ENCODE results near the gene JOSD2. TPM values are rescaled to one million over a fixed set of nuclear protein-coding genes. Genes with fewer than 3 reads are reported as not detected.
A peak's percentile ranks its signal among the peaks of the same experiment; 100 is the strongest.

JOSD2 gene
- total RNA-seq, 2 donors from 2014 or later, result 12.1 to 13.7 TPM

DNA sequence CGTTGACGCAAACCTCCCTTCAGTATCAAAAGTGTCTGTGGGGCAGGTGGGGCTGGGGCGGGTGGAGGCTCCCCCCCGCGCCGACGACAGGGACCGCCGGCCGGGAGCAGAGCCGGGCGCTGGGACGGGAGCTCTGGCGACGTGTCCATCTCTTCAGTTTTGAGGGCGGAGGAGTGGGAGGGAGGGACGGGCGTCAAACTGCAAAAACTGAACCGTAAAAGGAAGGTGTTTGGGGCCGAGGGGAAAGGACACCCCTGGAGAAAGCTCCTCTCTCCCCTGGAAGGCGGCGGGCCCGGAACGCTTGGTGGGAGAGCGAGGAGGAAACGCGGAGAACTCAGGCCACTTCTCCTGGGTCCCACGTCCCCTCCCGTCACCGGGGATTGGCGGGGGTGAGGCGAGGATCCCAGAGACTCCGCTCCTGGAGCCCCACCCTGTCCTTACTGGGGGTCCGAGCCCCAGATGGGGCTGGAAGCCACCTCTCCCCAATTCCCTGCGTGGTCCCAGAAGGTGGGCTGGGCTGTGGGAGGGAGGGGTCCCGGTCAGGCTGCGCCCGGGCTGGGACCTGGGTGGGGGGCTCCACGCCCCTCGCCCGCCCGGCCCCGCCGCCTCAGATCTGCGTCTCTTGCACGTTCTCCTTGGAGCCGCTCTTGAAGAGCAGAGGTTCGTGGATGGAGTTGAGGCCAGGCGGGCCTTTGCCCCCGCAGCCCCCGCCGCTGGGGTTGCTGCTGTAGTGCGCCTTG, 6.1 kb upstream of the JOSD2 start:
- H3K27me3 ChIP-seq (ENCODE audit: control insufficient read depth, insufficient read depth, low read length, poor library complexity, severe bottlenecking), result no peaks in the 10 kb centered on the region
- Mint-ChIP-seq H3K4me3 (no peak overlapping the region), H3K27me3 (ENCODE audit: insufficient read depth) (peaks cover 44% of the 10 kb centered on the region), H3K36me3 (ENCODE audit: low read depth) (no peaks in the 10 kb centered on the region), H3K27ac (no peak overlapping the region), H3K9me3 (peaks cover 5% of the 10 kb centered on the region), H3K4me1 (no peaks in the 10 kb centered on the region)
- H3K9ac ChIP-seq (ENCODE audit: extremely low read depth, low read length, poor library complexity, severe bottlenecking), result no peak overlapping the region
- no peaks in the 10 kb centered on the region for H3K36me3 ChIP-seq (ENCODE audit: control insufficient read depth, insufficient read depth, low read length)
- 95 to 97% methylated on average over 22 to 53 of the region's 53 CpGs for WGBS, 2 experiments (ENCODE audit: insufficient coverage in 1 of 2, insufficient read length in 1 of 2)
- TF ChIP-seq, protein P1, sequence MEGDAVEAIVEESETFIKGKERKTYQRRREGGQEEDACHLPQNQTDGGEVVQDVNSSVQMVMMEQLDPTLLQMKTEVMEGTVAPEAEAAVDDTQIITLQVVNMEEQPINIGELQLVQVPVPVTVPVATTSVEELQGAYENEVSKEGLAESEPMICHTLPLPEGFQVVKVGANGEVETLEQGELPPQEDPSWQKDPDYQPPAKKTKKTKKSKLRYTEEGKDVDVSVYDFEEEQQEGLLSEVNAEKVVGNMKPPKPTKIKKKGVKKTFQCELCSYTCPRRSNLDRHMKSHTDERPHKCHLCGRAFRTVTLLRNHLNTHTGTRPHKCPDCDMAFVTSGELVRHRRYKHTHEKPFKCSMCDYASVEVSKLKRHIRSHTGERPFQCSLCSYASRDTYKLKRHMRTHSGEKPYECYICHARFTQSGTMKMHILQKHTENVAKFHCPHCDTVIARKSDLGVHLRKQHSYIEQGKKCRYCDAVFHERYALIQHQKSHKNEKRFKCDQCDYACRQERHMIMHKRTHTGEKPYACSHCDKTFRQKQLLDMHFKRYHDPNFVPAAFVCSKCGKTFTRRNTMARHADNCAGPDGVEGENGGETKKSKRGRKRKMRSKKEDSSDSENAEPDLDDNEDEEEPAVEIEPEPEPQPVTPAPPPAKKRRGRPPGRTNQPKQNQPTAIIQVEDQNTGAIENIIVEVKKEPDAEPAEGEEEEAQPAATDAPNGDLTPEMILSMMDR (conservative IDR thresholded peaks at IDR 0.05), result no peak
- no peak for DNase-seq
- no peaks in the 10 kb centered on the region for H3K4me1 ChIP-seq (ENCODE audit: control insufficient read depth, insufficient read depth, low read length)
- no peak overlapping the region for H3K4me3 ChIP-seq (ENCODE audit: low read length)
- no peak overlapping the region for H3K27ac ChIP-seq (ENCODE audit: low read depth, low read length)
- H3K9me3 ChIP-seq (ENCODE audit: control insufficient read depth, low read length), result no peaks in the 10 kb centered on the region

DNA sequence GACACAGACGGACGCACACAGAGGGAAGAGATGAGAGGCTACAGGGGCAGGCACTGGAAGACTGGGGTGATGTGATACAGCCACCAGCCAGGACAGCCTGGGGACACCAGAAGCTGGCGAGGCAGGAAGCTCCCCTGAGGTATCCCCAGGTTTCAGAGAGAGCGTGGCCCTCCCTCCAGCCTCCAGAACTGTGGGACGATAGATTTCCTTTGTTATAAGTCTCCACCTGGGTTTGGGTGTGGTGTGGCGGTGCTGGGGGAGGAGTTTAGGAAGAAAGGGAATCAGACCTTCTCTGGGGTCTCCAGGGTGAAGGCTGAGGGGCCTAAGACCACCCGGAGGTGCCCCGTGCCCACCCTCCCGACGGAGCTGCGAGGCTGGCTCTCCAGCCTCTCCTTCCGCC, 5.5 kb upstream of the JOSD2 start:
- Mint-ChIP-seq H3K27me3 (ENCODE audit: insufficient read depth) (peaks cover 44% of the 10 kb centered on the region), H3K27ac (no peak overlapping the region), H3K9me3 (peaks cover 5% of the 10 kb centered on the region), H3K36me3 (ENCODE audit: low read depth) (no peaks in the 10 kb centered on the region), H3K4me3 (no peak overlapping the region), H3K4me1 (peaks cover 1% of the 10 kb centered on the region)
- no peaks in the 10 kb centered on the region for H3K4me1 ChIP-seq (ENCODE audit: control insufficient read depth, insufficient read depth, low read length)
- WGBS, 2 experiments (ENCODE audit: insufficient coverage in 1 of 2, insufficient read length in 1 of 2), result 83 to 92% methylated on average over 6 to 12 of the region's 12 CpGs
- H3K36me3 ChIP-seq (ENCODE audit: control insufficient read depth, insufficient read depth, low read length), result no peaks in the 10 kb centered on the region
- no peaks in the 10 kb centered on the region for H3K27me3 ChIP-seq (ENCODE audit: control insufficient read depth, insufficient read depth, low read length, poor library complexity, severe bottlenecking)
- no peak overlapping the region for H3K4me3 ChIP-seq (ENCODE audit: low read length)
- TF ChIP-seq, protein P1 (conservative IDR thresholded peaks at IDR 0.05), result no peak
- no peak overlapping the region for H3K27ac ChIP-seq (ENCODE audit: low read depth, low read length)
- H3K9ac ChIP-seq (ENCODE audit: extremely low read depth, low read length, poor library complexity, severe bottlenecking), result no peak overlapping the region
- no peak for DNase-seq
- no peaks in the 10 kb centered on the region for H3K9me3 ChIP-seq (ENCODE audit: control insufficient read depth, low read length)

DNA sequence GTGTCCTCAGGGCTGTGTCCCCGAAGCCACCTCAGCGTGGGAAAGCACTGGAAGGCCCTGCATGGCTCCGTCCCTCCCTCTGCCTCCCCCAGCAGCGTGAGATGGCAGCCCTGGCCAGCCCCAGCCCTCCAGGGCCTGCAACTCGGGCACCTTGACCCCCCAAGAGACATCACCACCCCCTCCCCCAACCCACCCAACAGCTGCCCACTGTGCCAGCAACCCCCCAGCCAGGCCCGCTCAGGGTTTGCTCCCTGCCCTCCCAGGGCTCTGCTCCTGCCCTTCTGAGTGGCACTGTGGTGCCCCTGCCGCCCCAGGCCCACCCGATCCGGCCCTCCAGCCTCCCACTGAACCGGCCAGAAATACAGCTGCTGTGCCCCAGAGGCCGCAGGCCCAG, 4.2 kb upstream of the JOSD2 start:
- no peak overlapping the region for H3K4me3 ChIP-seq (ENCODE audit: low read length)
- H3K27me3 Mint-ChIP-seq (ENCODE audit: insufficient read depth), result peaks cover 43% of the 10 kb centered on the region
- no peaks in the 10 kb centered on the region for H3K36me3 ChIP-seq (ENCODE audit: control insufficient read depth, insufficient read depth, low read length)
- no peak overlapping the region for H3K27ac Mint-ChIP-seq
- H3K36me3 Mint-ChIP-seq (ENCODE audit: low read depth), result no peaks in the 10 kb centered on the region
- TF ChIP-seq, protein P1 (conservative IDR thresholded peaks at IDR 0.05), result no peak
- no peaks in the 10 kb centered on the region for H3K27me3 ChIP-seq (ENCODE audit: control insufficient read depth, insufficient read depth, low read length, poor library complexity, severe bottlenecking)
- no peaks in the 10 kb centered on the region for H3K9me3 ChIP-seq (ENCODE audit: control insufficient read depth, low read length)
- peaks cover 1% of the 10 kb centered on the region for H3K4me1 Mint-ChIP-seq
- H3K9ac ChIP-seq (ENCODE audit: extremely low read depth, low read length, poor library complexity, severe bottlenecking), result no peak overlapping the region
- H3K9me3 Mint-ChIP-seq, result peaks cover 5% of the 10 kb centered on the region
- H3K4me3 Mint-ChIP-seq, result no peak overlapping the region
- WGBS, 2 experiments (ENCODE audit: insufficient coverage in 1 of 2, insufficient read length in 1 of 2), result 78 to 92% methylated on average over 2 to 11 of the region's 11 CpGs
- no peak overlapping the region for H3K27ac ChIP-seq (ENCODE audit: low read depth, low read length)
- DNase-seq, result peak; percentile 35
- H3K4me1 ChIP-seq (ENCODE audit: control insufficient read depth, insufficient read depth, low read length), result no peaks in the 10 kb centered on the region
